Measurements from ENCODE around the gene INTS11.

DNA sequence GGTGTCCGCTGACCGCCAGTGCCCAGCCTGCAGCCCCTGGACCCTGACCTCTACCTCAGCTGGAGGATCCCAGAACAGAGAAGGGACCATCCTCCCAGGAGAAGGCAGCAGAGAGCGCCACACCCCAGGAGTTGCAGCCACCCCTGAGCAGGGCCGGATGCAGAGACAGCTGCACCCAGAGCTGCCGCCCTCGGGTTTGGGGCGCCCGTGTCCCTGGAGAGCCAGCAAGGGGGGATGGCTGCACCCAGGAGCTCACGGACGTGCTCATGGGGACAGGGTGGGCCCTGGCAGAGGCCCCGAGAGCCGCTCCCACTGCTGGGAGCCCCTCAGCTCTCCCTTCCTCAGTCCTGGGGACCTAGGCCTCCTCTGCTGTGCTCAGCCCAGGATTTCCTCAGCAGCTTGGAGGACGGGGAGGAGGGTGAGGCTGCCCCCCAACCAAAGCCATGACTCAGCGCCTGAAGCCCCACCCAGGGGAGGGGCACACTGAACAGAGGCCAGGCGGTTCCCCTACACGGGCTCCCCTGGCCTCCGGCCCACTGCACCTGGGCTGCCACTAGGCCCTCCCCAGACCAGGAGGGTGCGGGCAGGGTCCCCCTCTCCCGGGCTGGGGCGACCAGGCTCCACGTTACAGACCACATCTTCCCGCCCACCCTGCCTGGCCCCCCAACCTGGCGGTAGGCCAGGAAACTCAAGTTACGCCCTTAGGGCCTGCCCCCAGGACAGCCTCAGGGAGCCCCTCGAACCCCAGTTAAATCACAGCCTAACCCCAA, 19.0 kb downstream of the INTS11 start:
- TF ChIP-seq EP300 (IDR thresholded peaks at IDR 0.05) (no peak), POLR2A (IDR thresholded peaks at IDR 0.05) (no peak), POLR2AphosphoS5 (IDR thresholded peaks at IDR 0.05) (peak in 1 of 3 donors; percentile 41)
- TF ChIP-seq, protein P1, sequence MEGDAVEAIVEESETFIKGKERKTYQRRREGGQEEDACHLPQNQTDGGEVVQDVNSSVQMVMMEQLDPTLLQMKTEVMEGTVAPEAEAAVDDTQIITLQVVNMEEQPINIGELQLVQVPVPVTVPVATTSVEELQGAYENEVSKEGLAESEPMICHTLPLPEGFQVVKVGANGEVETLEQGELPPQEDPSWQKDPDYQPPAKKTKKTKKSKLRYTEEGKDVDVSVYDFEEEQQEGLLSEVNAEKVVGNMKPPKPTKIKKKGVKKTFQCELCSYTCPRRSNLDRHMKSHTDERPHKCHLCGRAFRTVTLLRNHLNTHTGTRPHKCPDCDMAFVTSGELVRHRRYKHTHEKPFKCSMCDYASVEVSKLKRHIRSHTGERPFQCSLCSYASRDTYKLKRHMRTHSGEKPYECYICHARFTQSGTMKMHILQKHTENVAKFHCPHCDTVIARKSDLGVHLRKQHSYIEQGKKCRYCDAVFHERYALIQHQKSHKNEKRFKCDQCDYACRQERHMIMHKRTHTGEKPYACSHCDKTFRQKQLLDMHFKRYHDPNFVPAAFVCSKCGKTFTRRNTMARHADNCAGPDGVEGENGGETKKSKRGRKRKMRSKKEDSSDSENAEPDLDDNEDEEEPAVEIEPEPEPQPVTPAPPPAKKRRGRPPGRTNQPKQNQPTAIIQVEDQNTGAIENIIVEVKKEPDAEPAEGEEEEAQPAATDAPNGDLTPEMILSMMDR (IDR thresholded peaks at IDR 0.05), result no peak

Data from stomach (tissue), 4 donors.